Keratinocyte (primary cell): ENCODE data around the gene CCT8L2. TPM values are rescaled to one million over a fixed set of nuclear protein-coding genes. Genes with fewer than 3 reads are reported as not detected.
"Not testable (repeated sequence)": the region's sequence is repeated elsewhere in the genome, so short reads cannot be mapped to it uniquely, and the experiment has no call there.

ENCODE experiments used
- DNase-seq: peaks from one replicate; pipeline ENCODE4 v3.0.0-alpha.2; 2011; ENCODE audit warnings: low read depth, missing footprints, low spot score
- FAIRE-seq: peaks from 2 replicates; lab custom pipeline; 2011; peaks lifted over from hg19 to GRCh38; lab: Jason Lieb, UNC
- H2AFZ ChIP-seq: 2 replicates; pipeline ENCODE4 v1.6.0; 2012; ENCODE audit warnings: low read length, control low read depth, inconsistent platforms; ENCODE audit not compliant: control insufficient read depth
- H3K27ac ChIP-seq: 2 replicates; pipeline ENCODE4 v1.5.1; 2011; ENCODE audit warnings: low read length; ENCODE audit not compliant: control insufficient read depth, insufficient read depth
- H3K27me3 ChIP-seq: 3 replicates; pipeline ENCODE4 v1.6.0; 2011; ENCODE audit warnings: low read length; ENCODE audit not compliant: control insufficient read depth, insufficient read depth; ENCODE audit errors: extremely low read depth
- H3K36me3 ChIP-seq, 2 experiments: 2 replicates in 1 of 2; 3 replicates in 1 of 2; pipeline ENCODE4 v1.5.1; 2011; ENCODE audit warnings: low read length in 2 of 2, mild to moderate bottlenecking in 1 of 2; ENCODE audit not compliant: control insufficient read depth in 2 of 2, insufficient read depth in 2 of 2; ENCODE audit errors: extremely low read depth in 1 of 2
- H3K4me1 ChIP-seq: 3 replicates; pipeline ENCODE4 v1.5.1; 2011; ENCODE audit warnings: low read length; ENCODE audit not compliant: control insufficient read depth, insufficient read depth; ENCODE audit errors: extremely low read depth
- H3K4me2 ChIP-seq: 3 replicates; pipeline ENCODE4 v1.6.0; 2011; ENCODE audit warnings: low read depth, low read length; ENCODE audit not compliant: control insufficient read depth, insufficient read depth; ENCODE audit errors: extremely low read depth
- H3K4me3 ChIP-seq, 3 experiments: fragments of 200-600 bp in 1 of 3; sonication (generic) in 1 of 3; 2 replicates in 2 of 3; 3 replicates in 1 of 3; pipeline ENCODE4 v1.5.1; 2011 to 2016; ENCODE audit warnings: low read length in 3 of 3, mild to moderate bottlenecking in 3 of 3, control low read depth in 2 of 3, inconsistent platforms in 1 of 3, low read depth in 1 of 3, mixed read lengths in 1 of 3, mixed run types in 1 of 3, moderate library complexity in 1 of 3; ENCODE audit not compliant: control insufficient read depth in 2 of 3, insufficient read depth in 2 of 3; ENCODE audit errors: extremely low read depth in 1 of 3
- H3K79me2 ChIP-seq: 2 replicates; pipeline ENCODE4 v1.6.0; 2012; ENCODE audit warnings: low read length; ENCODE audit not compliant: control insufficient read depth, insufficient read depth
- H3K9ac ChIP-seq: 3 replicates; pipeline ENCODE4 v1.6.0; 2011; ENCODE audit warnings: low read length; ENCODE audit not compliant: control insufficient read depth, insufficient read depth; ENCODE audit errors: extremely low read depth
- H3K9me1 ChIP-seq: 3 replicates; pipeline ENCODE4 v1.6.0; 2011; ENCODE audit warnings: low read length; ENCODE audit not compliant: control insufficient read depth, insufficient read depth; ENCODE audit errors: extremely low read depth
- H3K9me3 ChIP-seq: 2 replicates; pipeline ENCODE4 v1.5.1; 2012; ENCODE audit warnings: low read depth, low read length; ENCODE audit not compliant: control insufficient read depth
- H4K20me1 ChIP-seq: 3 replicates; pipeline ENCODE4 v1.6.0; 2011; ENCODE audit warnings: low read length; ENCODE audit not compliant: control insufficient read depth, insufficient read depth; ENCODE audit errors: extremely low read depth
- CTCF ChIP-seq, 3 experiments: IDR thresholded peaks in 1 of 3; conservative IDR thresholded peaks in 1 of 3; optimal IDR thresholded peaks in 1 of 3; 2 replicates in 2 of 3; 3 replicates in 1 of 3; pipeline versions ENCODE3 to v1.5.1; 2011; ENCODE audit warnings: low read length in 3 of 3, mild to moderate bottlenecking in 3 of 3, moderate library complexity in 2 of 3, control low read depth in 1 of 3, inconsistent platforms in 1 of 3; ENCODE audit not compliant: insufficient read depth in 2 of 3; ENCODE audit errors: extremely low read depth in 1 of 3
- EZH2 ChIP-seq: IDR thresholded peaks from one replicate; pipeline ENCODE4 v1.6.1; 2012; ENCODE audit warnings: inconsistent platforms, mild to moderate bottlenecking, low read length, moderate library complexity
- dilution Hi-C: fragments of 300-500 bp; cut with MboI; formaldehyde crosslinking; loops from one replicate; pipeline ENCODE4 v1.7.0; 2020; ENCODE audit warnings: low sequenced_read_pairs; ENCODE audit not compliant: extremely low pct_ligation_motif_present
- polyA plus RNA-seq, 5 experiments: library from polyadenylated mRNA; depleted of rRNA in 3 of 5; stranded (reverse) in 3 of 5; stranded (forward) in 1 of 5; unstranded in 1 of 5; fragments of >200 nt; gene quantifications; 1 replicate in 1 of 5; 2 replicates in 3 of 5; 3 replicates in 1 of 5; pipeline versions ENCODE4 v1.2.1 to v1.2.3, GENCODE V29; 2011 to 2012; ENCODE audit warnings: missing spikeins in 2 of 5, low read depth in 1 of 5, low replicate concordance in 1 of 5

Gene CCT8L2
- polyA plus RNA-seq, 1 donor (not counting 4 experiments of a cell fraction or from before 2014, with no cell fraction given): not detected

GRCh38 chr22:16568425-16568758 is 24.2 kb downstream of the CCT8L2 start:
- no peak overlapping the region for H3K4me3 ChIP-seq
- no peaks in the 10 kb centered on the region for H3K79me2 ChIP-seq
- no peaks in the 10 kb centered on the region for H3K9me1 ChIP-seq
- FAIRE-seq (no peak), DNase-seq (no peak)
- H3K27ac ChIP-seq: no peak overlapping the region
- H3K36me3 ChIP-seq: no peaks in the 10 kb centered on the region
- no peaks in the 10 kb centered on the region for H3K4me1 ChIP-seq
- dilution Hi-C loops: no loop called here
- no peak overlapping the region for H3K9ac ChIP-seq
- no peaks in the 10 kb centered on the region for H3K27me3 ChIP-seq
- TF ChIP-seq EZH2 (no peak), CTCF (optimal IDR thresholded peaks at IDR 0.05 in 1 of 3, IDR thresholded peaks at IDR 0.05 in 1 of 3, conservative IDR thresholded peaks at IDR 0.05 in 1 of 3; ENCODE audit: extremely low read depth in 1 of 3, insufficient read depth in 2 of 3, low read length in 3 of 3) (no peak)
- no peak overlapping the region for H2AFZ ChIP-seq
- peaks cover 2% of the 10 kb centered on the region for H3K9me3 ChIP-seq
- no peaks in the 10 kb centered on the region for H4K20me1 ChIP-seq
- no peak overlapping the region for H3K4me2 ChIP-seq

GRCh38 chr22:16567617-16568424 is 24.8 kb downstream of the CCT8L2 start:
- H3K4me1 ChIP-seq, DNase-seq, H3K36me3 ChIP-seq, H3K9me3 ChIP-seq, H3K9ac ChIP-seq, H3K4me3 ChIP-seq, H3K4me2 ChIP-seq, H3K27ac ChIP-seq, H3K79me2 ChIP-seq, H2AFZ ChIP-seq, FAIRE-seq, H3K9me1 ChIP-seq, dilution Hi-C loops, H4K20me1 ChIP-seq, H3K27me3 ChIP-seq: not testable (repeated sequence)

- H2AFZ ChIP-seq, H3K4me2 ChIP-seq, H3K79me2 ChIP-seq, H3K9ac ChIP-seq, H4K20me1 ChIP-seq, H3K27ac ChIP-seq, H3K9me1 ChIP-seq, H3K4me3 ChIP-seq, H3K4me1 ChIP-seq, dilution Hi-C loops, H3K9me3 ChIP-seq, H3K27me3 ChIP-seq, FAIRE-seq, H3K36me3 ChIP-seq, DNase-seq: not testable (repeated sequence)
Measured at GRCh38 chr22:16566421-16567151, 26.0 kb downstream of the CCT8L2 start.

- dilution Hi-C loops, H3K4me2 ChIP-seq, H3K36me3 ChIP-seq, H3K9me1 ChIP-seq, H3K27ac ChIP-seq, H3K4me1 ChIP-seq, H3K27me3 ChIP-seq, H2AFZ ChIP-seq, H3K4me3 ChIP-seq, H4K20me1 ChIP-seq, H3K9ac ChIP-seq, H3K9me3 ChIP-seq, H3K79me2 ChIP-seq, FAIRE-seq, DNase-seq: not testable (repeated sequence)
Measured at GRCh38 chr22:16565585-16566420, 26.8 kb downstream of the CCT8L2 start.
